NCI-H526 (cell line): Measurements from ENCODE around the gene COL1A2.

Experiments used
- DNase-seq, 2 experiments: peaks; one replicate each; lab custom pipeline; 2025; lab: John Stamatoyannopoulos, UW

COL1A2 gene

GRCh38 chr7:94384315-94384714 lies 10.4 kb upstream of the COL1A2 start:
- no peak for DNase-seq

GRCh38 chr7:94386416-94386815 lies 8.3 kb upstream of the COL1A2 start:
- DNase-seq: no peak

GRCh38 chr7:94388540-94388939 lies 6.2 kb upstream of the COL1A2 start:
- DNase-seq: no peak

- no peak for DNase-seq
These were observed 5.3 kb upstream of the COL1A2 start for GRCh38 chr7:94389381-94389780.

- peak in 1 of 2 experiments; percentile 9 for DNase-seq
These were observed 2.8 kb upstream of the COL1A2 start for GRCh38 chr7:94391726-94392392.

- DNase-seq: no peak
These were observed 2.3 kb upstream of the COL1A2 start for GRCh38 chr7:94392393-94392786.

GRCh38 chr7:94393246-94394108 lies 1.2 kb upstream of the COL1A2 start:
- DNase-seq: no peak

GRCh38 chr7:94394109-94394436 lies 622 bp upstream of the COL1A2 start:
- no peak for DNase-seq

GRCh38 chr7:94395141-94396036 lies 694 bp downstream of the COL1A2 start:
- DNase-seq: peak; percentile 71 to 92

DNA sequence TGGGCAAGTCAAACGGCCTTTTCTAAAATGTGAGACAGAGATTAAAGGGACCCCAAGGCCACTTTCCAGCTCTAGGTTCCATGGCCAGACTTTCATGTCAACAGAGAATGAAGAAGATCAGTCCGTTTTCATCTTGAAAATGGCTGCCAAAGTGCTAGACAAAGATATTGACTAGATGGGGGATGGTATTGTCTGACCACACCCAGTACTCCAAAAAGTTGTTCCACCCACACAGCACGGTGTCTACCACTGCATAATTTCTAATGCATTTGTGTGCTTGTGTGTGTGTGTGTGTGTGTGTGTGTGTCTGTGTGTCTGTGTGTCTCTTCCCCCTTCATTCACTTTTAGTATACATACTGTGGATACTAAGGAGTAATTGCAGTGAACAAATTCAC lies 1.3 kb downstream of the COL1A2 start:
- no peak for DNase-seq

DNA sequence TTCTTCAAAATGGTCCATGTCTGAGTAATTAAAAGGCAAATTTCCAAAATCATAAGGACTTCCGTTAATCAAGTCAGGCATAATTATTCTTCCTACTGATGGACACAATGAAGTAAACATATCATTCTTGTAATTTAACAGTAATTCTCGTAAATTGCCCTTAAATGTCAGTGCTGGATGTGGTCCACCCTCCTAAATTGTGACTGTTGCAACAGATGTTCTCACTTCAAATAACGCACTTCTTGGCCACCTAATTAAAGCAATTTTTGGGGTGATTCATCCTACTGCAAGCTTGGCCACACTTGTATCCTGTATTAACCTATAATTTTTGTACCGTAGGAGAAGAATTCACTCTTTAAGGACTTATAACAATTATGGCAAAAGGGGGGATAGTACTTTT lies 1.9 kb downstream of the COL1A2 start:
- DNase-seq: no peak

DNA sequence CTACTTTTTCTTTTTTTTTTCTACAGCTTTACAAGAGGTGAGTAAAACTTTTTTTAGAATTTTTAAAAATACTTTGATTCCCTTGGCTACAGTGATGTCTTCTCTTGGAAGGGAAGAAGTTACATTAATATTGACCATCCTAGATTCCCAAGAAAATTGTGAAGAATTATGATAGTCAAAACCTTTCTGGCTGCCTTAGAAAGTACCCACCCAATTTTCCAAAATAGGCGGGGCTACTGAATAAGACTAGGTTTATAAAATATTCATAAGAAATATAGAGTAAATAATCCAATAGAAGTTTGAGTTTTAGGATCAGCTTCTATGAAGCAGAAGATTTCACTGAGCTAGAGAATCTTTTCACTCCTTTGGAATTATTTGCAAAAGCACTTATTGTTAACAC lies 3.0 kb downstream of the COL1A2 start:
- DNase-seq: no peak

DNA sequence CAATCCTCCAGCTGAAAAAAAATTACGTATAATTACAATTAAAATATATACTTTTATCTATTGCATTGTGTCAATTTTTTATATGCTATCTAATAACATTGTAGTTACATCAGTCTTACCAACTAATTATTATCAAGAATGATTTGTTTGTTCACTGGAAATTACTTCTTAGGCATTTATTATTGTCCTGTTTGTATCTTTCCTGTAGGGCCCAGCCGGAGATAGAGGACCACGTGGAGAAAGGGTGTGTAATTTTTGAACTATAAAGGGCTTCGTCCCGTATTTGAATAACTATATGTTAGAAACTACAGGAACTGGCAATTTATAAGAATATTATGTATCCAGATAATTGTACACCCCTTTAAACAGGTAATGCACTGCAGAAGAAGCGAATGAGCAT lies 4.1 kb downstream of the COL1A2 start:
- DNase-seq: no peak

DNA sequence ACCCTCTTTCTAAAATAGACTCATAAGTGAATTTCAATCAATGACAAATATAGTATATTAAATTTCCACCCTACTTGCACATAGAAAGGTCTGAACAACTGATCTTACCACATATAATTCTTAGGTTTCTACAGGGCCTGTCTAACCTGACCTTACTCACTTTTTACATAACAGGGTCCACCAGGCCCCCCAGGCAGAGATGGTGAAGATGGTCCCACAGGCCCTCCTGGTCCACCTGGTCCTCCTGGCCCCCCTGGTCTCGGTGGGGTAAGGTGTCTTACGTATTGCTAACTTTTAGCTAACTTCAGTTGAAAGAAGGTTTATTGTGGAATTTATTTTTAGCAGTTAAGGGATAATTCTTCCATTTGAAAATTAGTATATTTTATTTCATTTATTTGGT lies 5.3 kb downstream of the COL1A2 start:
- DNase-seq: no peak

GRCh38 chr7:94400643-94401427 lies 6.1 kb downstream of the COL1A2 start:
- no peak for DNase-seq

DNA sequence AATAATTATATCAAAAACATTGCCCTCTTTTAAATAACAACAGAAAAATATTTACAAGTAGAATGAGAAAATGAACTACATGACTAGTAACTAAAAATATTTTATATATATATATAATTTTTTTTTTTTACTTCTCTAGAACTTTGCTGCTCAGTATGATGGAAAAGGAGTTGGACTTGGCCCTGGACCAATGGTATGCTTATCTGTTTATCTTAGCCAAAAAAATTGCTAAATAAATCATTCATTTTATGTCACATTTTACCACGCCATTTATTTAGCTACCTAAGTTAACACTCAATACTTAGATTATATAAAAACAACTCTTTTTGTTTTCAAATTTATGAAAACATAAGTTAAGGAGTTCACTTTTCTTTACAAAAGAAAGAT lies 6.7 kb downstream of the COL1A2 start:
- no peak for DNase-seq

DNA sequence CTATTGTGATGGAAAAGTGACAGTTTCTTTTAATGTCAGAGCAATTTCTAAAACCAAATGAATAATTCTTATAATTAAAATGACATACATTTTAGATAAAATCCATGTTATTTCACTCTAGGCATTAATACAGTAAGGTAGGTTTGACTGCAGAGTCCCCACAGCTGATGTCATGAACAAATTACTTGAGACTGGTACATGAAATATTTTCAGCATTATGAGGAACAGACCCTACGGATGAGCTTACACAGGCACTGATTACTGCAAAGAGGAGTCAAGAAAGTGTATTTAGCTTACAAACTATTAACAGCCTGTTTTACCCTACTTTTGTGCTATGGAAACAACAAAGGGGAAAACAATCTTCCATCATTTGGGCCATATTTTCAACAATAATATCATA lies 8.9 kb downstream of the COL1A2 start:
- no peak for DNase-seq

DNA sequence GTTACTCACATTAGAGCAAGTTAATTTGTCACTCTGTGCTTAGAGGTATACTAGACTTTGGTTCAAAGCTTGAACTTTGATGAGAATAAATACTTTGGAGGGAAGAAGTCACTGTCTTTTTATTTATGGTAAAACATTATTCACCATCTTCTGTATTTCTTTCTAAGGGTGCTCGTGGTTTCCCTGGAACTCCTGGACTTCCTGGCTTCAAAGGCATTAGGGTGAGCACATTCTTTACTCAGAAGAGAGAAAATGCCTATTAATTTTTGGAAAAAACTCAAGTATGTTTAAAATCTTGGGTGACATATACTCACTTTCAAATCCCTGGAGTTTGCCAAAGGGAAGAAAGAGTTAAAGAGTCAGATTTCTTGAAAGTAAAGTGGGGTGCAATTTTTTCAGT lies 10.8 kb downstream of the COL1A2 start:
- no peak for DNase-seq

- no peak for DNase-seq
These were observed 12.0 kb downstream of the COL1A2 start for GRCh38 chr7:94406696-94407095.

DNA sequence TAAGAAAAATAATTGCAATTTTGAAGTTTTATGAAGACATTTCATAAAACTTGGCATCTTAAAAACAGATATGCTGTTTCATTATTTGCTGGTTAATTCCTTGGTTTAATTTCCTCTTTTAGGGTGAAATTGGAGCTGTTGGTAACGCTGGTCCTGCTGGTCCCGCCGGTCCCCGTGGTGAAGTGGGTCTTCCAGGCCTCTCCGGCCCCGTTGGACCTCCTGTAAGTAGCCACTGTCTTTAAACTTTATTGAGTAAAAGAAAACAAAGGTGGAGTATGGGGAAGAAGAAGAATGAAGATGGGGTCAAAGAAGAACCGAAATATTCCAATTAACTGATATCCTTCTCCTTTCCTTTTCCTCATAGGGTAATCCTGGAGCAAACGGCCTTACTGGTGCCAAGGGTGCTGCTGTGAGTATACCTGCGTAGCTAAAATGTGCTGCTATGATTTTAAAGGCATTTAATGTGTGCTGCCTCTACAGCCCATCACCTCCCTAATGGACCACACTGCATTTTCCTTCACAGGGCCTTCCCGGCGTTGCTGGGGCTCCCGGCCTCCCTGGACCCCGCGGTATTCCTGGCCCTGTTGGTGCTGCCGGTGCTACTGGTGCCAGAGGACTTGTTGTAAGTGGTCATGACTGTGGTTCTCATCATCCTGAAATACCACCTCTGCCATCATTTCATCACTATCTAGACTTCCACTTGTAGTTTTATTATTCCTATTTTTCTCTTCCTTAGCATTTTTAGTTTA lies 14.7 kb downstream of the COL1A2 start:
- DNase-seq: no peak
